OCI-LY3 (cell line): Measurements from ENCODE around the gene KDM6A.
"Not testable (repeated sequence)": the region's sequence is repeated elsewhere in the genome, so short reads cannot be mapped to it uniquely, and the experiment has no call there.

Experiments used
- H2AFZ ChIP-seq: fragments of 200-600, 300-600 bp; shearing (Covaris generic); 2 replicates; pipeline ENCODE4 v1.6.0; 2014; ENCODE audit warnings: antibody characterized with exemption, low read depth, low read length
- H3K27ac ChIP-seq: fragments of 200-600, 300-600 bp; sonication (generic); 2 replicates; pipeline ENCODE4 v1.5.1; 2014; ENCODE audit warnings: mild to moderate bottlenecking, low read length, moderate library complexity, mixed read lengths
- H3K27me3 ChIP-seq: fragments of 200-600, 300-600 bp; sonication (generic); 2 replicates; pipeline ENCODE4 v1.6.1; 2014; ENCODE audit warnings: low read depth, low read length, mixed read lengths
- H3K36me3 ChIP-seq: fragments of 200-600, 300-600 bp; sonication (generic); replicated peaks from 2 replicates; pipeline ENCODE3; 2014; ENCODE audit warnings: low read depth, low read length, mixed read lengths
- H3K4me1 ChIP-seq: fragments of 300-600, 200-600 bp; sonication (generic); 2 replicates; pipeline ENCODE4 v1.6.1; 2014; ENCODE audit warnings: low read length, mixed read lengths
- H3K4me2 ChIP-seq: fragments of 200-600, 300-600 bp; sonication (generic); 2 replicates; pipeline ENCODE4 v1.6.1; 2014; ENCODE audit warnings: low read length, mixed read lengths
- H3K4me3 ChIP-seq: fragments of 300-600, 200-600 bp; sonication (generic); 2 replicates; pipeline ENCODE4 v1.5.1; 2014; ENCODE audit warnings: antibody characterized with exemption, mild to moderate bottlenecking, low read length, moderate library complexity
- H3K79me2 ChIP-seq: fragments of 300-600, 200-600 bp; shearing (Covaris generic); 2 replicates; pipeline ENCODE4 v1.6.1; 2014; ENCODE audit warnings: mild to moderate bottlenecking, low read length, mixed read lengths
- H3K9ac ChIP-seq: fragments of 300-600, 200-600 bp; shearing (Covaris generic); 2 replicates; pipeline ENCODE4 v1.6.0; 2014; ENCODE audit warnings: mild to moderate bottlenecking, low read length, moderate library complexity
- H3K9me3 ChIP-seq: fragments of 200-600, 300-600 bp; shearing (Covaris generic); 2 replicates; pipeline ENCODE4 v1.6.1; 2014; ENCODE audit warnings: low read length, mixed read lengths; ENCODE audit not compliant: insufficient read depth
- H4K20me1 ChIP-seq: fragments of 200-600, 300-600 bp; sonication (generic); 2 replicates; pipeline ENCODE4 v1.6.1; 2016; ENCODE audit warnings: low read length, mixed read lengths; ENCODE audit not compliant: insufficient read depth
- CTCF ChIP-seq: fragments of 200-600, 300-600 bp; sonication (generic); IDR thresholded peaks from 2 replicates; pipeline ENCODE4 v1.5.1; 2014; ENCODE audit warnings: antibody characterized with exemption, low read length, low read depth
- EZH2phosphoT487 ChIP-seq: fragments of 200-600 bp; shearing (Covaris generic); IDR thresholded peaks from 2 replicates; pipeline ENCODE4 v1.6.1; 2018; ENCODE audit warnings: antibody characterized with exemption, mixed run types, low read depth

The KDM6A gene

GRCh38 chrX:44872821-44873414, at the start of gene KDM6A:
KDM6A (plus strand) TSS chrX:44873188; CDS start chrX:44873552, 364 bp downstream.
- H4K20me1 ChIP-seq = peaks cover 19% of the 10 kb centered on the region
- H3K9ac ChIP-seq = peak within 1 kb of the TSS; percentile 96
- H3K9me3 ChIP-seq = no peaks in the 10 kb centered on the region
- peaks cover 8% of the 10 kb centered on the region for H3K36me3 ChIP-seq
- H3K4me3 ChIP-seq = peak within 1 kb of the TSS; percentile 99
- peaks cover 64% of the 10 kb centered on the region for H3K79me2 ChIP-seq
- TF ChIP-seq EZH2phosphoT487 = no peak
- TF ChIP-seq CTCF = no peak
- H3K27ac ChIP-seq = peak within 1 kb of the TSS; percentile 84
- peak within 1 kb of the TSS; percentile 95 for H3K4me2 ChIP-seq
- H3K4me1 ChIP-seq = peaks cover 17% of the 10 kb centered on the region
- H3K27me3 ChIP-seq = no peaks in the 10 kb centered on the region
- peak within 1 kb of the TSS; percentile 46; the same call in 1 of the 2 replicates for H2AFZ ChIP-seq

- not testable (repeated sequence) for H3K4me2 ChIP-seq, H3K4me3 ChIP-seq, H3K4me1 ChIP-seq, H4K20me1 ChIP-seq, H3K79me2 ChIP-seq, H3K27me3 ChIP-seq, H3K27ac ChIP-seq, H3K36me3 ChIP-seq, H3K9me3 ChIP-seq, H3K9ac ChIP-seq, H2AFZ ChIP-seq
Measured at GRCh38 chrX:44823193-44823592, 49.8 kb upstream of the KDM6A start.

- Histone ChIP-seq H3K4me3 (no peak overlapping the region), H3K27ac (no peak overlapping the region), H4K20me1 (no peaks in the 10 kb centered on the region), H3K36me3 (no peaks in the 10 kb centered on the region), H3K9ac (no peak overlapping the region), H3K4me2 (no peak overlapping the region), H3K27me3 (no peaks in the 10 kb centered on the region), H3K4me1 (no peaks in the 10 kb centered on the region), H3K9me3 (no peaks in the 10 kb centered on the region), H2AFZ (no peak overlapping the region), H3K79me2 (no peaks in the 10 kb centered on the region)
- no peak for TF ChIP-seq EZH2phosphoT487
- no peak for TF ChIP-seq CTCF
Measured at GRCh38 chrX:44828008-44828605, 44.9 kb upstream of the KDM6A start.

- TF ChIP-seq CTCF (no peak), EZH2phosphoT487 (no peak)
- Histone ChIP-seq H3K9ac (no peak overlapping the region), H3K36me3 (no peaks in the 10 kb centered on the region), H3K4me2 (no peak overlapping the region), H3K4me1 (no peaks in the 10 kb centered on the region), H3K27ac (no peak overlapping the region), H3K79me2 (no peaks in the 10 kb centered on the region), H3K9me3 (no peaks in the 10 kb centered on the region), H3K27me3 (no peaks in the 10 kb centered on the region), H3K4me3 (no peak overlapping the region), H4K20me1 (no peaks in the 10 kb centered on the region), H2AFZ (no peak overlapping the region)
Measured at GRCh38 chrX:44829832-44830231, 43.2 kb upstream of the KDM6A start.
